ENCODE results near the gene CLK4. TPM values are rescaled to one million over a fixed set of nuclear protein-coding genes. Genes with fewer than 3 reads are reported as not detected.

The CLK4 gene
- total RNA-seq, 1 donor from 2014 or later = 25.6 TPM

Small RNA genes within 50 kb of the gene (small RNA-seq; reads per million reads assigned to genes)
- not detected for gene RN7SKP70

Other genes starting within 250 kb of the CLK4 start
- gene COL23A1, start 36.7 kb downstream of the CLK4 start, total RNA-seq = 0.52 TPM
- 3.1 TPM for gene ZNF354A, start 103.6 kb upstream of the CLK4 start, total RNA-seq
- 8.4 TPM for gene ZNF354B, start 232.9 kb upstream of the CLK4 start, total RNA-seq